HG03457 (cell line): ENCODE results near the gene AGAP1.
"Not testable (repeated sequence)": the region's sequence is repeated elsewhere in the genome, so short reads cannot be mapped to it uniquely, and the experiment has no call there.

Source experiments
- ATAC-seq: cut with Tn5 transposase; IDR thresholded peaks from one replicate; pipeline ENCODE4 v1.9.1; 2021; ENCODE audit warnings: moderate number of reproducible peaks; ENCODE audit not compliant: unreplicated experiment

Gene AGAP1

GRCh38 chr2:236073246-236073645 is 579.4 kb downstream of the AGAP1 start:
- no peak for ATAC-seq

DNA sequence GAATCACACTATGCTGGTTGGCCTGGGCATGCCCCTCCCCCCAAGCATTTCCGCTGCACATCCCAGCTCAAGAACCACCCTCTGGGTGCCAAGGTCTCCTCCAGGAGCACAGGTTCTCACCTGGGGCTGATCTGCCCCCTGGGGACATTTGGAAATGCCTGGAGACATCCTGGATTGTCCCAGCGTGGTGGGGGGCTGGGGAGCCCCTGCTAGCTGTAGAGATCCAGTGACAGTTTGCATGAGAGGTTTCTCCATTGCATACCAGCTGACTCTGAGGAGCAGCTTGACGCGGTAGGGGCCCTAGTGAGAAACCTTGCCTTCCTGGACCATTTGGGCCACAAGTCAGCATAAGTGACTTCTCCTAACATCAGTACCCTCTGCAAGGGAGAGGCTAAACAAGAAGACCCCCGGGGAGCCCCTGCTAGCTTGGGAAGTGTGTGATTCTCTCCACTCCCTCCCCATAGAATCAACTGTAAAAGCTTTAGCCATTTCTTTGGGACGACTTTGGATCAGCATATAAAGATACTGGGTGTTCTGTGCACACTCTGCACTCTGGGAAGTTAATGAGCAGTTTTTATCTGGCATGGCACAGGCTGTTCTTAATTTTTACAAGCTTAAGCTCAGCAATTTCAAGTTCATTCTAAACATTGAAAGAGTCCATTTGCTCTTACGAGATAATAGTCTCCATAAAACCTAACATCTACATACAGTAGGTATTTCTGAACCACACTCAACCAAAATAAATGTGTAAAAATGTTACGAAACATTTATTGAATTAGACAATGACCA is 580.2 kb downstream of the AGAP1 start:
- no peak for ATAC-seq

DNA sequence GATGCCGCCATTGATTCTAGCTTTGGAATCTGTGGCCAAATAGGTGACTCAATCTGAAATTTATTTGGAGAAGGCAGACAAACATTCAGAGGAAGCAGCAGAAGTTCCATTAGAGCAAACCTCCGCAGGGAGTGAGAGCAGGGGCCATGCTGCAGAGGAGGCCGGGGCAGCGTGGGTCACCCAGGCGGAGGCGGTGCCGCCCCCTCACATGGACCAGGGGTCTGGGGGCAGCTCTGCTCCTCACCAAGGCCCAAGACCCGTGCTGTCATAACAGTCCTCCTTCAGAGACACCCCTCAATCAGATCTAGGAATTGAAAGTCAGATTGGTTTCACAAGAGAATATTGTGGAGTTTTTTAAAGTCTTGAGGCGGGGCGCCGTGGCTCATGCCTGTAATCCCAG is 582.0 kb downstream of the AGAP1 start:
- no peak for ATAC-seq

- no peak for ATAC-seq
Observed at GRCh38 chr2:236078297-236079255, 584.7 kb downstream of the AGAP1 start.

DNA sequence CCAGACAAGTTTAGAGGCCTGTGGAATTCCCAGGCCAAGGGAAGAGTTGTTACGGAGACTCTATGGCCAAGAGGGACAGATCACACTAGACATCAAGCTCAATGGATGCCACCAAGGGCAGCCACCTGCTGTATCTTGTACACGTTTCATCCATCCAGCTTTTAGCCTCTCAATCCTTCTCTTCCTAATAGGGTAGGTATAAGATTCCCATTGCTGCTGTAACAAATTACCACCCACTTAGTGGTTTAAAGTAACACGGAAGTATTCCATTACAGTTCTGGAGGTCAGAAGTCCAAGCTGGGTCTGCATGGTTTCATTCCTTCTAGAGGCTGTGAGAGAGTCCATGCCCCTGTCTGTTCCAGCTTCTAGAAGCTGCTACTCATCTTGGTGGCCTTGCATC is 586.6 kb downstream of the AGAP1 start:
- no peak for ATAC-seq

GRCh38 chr2:236081171-236081570 is 587.3 kb downstream of the AGAP1 start:
- ATAC-seq: no peak

DNA sequence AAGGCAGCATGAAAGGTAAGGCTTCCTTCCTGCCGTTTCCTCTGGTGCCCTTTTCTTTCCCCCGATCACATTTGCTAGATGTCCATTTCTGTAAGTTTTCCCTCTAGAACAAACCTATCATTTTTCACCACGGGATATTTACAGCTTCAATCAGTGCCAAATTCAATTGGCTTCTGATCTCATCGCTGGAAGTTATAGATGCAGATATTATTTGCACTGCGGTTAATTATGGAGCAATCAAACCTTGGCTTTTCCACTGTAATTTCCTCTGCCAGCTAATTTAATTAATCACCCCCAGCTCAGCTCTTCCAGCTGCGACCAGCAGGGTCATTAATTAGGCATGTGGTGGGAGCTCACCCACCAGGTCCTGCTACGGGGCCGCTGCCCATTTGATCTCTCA is 588.2 kb downstream of the AGAP1 start:
- no peak for ATAC-seq

- no peak for ATAC-seq
Observed at GRCh38 chr2:236083934-236084333, 590.1 kb downstream of the AGAP1 start.

DNA sequence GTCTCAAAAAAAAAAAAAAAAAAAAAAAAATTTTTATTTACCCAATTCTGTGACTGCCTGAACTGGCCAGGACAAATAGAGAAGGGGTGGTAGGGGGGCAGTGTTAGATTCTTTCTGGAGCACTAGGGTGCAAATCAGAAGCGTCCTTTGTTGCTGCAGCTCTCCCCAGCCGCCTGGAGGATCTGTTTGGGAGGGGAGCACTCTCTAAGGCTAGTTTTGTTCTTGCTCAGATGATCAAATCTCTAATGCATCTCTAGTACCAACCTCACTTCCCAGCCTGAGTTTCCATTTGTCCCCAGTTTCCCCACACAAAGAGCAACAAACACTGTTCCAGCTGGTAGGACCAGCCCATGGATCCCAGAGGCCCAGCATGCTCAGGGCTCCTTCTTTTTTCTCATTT is 591.4 kb downstream of the AGAP1 start:
- ATAC-seq: no peak

- no peak for ATAC-seq
Observed at GRCh38 chr2:236085647-236086046, 591.8 kb downstream of the AGAP1 start.

- no peak for ATAC-seq
Observed at GRCh38 chr2:236086403-236086970, 592.6 kb downstream of the AGAP1 start.

DNA sequence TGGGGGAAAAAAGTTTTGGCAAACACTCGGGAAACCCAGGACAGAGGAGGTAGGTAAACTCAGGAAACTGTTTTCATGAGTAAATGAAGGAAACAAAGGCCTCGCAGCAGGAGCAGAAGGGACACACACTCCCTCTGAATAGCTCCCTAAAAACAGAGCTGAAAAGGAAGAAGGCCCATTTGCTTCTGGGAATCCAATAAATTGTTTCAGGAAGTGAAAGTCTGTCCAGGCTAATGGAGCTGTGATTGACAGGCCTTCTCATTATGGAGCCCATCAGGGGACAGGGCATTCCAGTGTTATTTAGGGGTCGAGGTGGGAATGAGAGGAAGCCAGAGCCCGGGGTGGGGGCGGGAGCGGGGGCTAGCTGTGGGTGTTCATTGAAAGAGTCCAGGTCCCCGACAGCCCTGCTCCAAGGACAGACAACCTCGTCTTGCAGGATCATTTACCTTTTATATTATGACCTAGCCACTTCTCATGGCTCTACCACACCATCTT is 593.2 kb downstream of the AGAP1 start:
- ATAC-seq: no peak

GRCh38 chr2:236088368-236089057 is 594.7 kb downstream of the AGAP1 start:
- ATAC-seq: no peak

- no peak for ATAC-seq
Observed at GRCh38 chr2:236089271-236090026, 595.6 kb downstream of the AGAP1 start.

DNA sequence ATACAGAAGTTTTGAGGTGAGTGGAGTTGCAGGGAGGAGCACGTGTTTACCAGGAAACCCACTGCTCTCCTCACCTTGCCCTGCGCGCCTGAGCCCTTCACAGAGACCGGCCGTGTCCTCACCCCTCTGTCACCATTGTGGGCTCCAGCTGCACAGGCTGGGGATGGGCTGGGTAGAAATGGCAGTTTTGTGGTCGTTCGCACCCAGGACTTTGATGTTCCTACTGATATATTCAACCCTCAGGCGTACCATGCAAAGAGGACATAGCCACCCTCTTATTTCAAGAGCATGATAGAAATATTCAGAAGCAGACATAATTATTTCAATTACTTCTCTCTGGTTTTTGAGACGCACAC is 596.2 kb downstream of the AGAP1 start:
- no peak for ATAC-seq

GRCh38 chr2:236090826-236091225 is 597.0 kb downstream of the AGAP1 start:
- not testable (repeated sequence) for ATAC-seq

- ATAC-seq: no peak
Observed at GRCh38 chr2:236092714-236093113, 598.9 kb downstream of the AGAP1 start.

GRCh38 chr2:236093134-236093533 is 599.3 kb downstream of the AGAP1 start:
- ATAC-seq: no peak

- no peak for ATAC-seq
Observed at GRCh38 chr2:236095504-236095903, 601.7 kb downstream of the AGAP1 start.

GRCh38 chr2:236101311-236101950 is 607.6 kb downstream of the AGAP1 start:
- no peak for ATAC-seq
